BE2C (cell line): ENCODE results near the gene BSCL2.
"Not testable (repeated sequence)": the region's sequence is repeated elsewhere in the genome, so short reads cannot be mapped to it uniquely, and the experiment has no call there.

Source experiments
- DNase-seq: peaks from one replicate; pipeline ENCODE4 v3.0.0-alpha.2; 2020
- H3K27me3 ChIP-seq: fragments of 250-450 bp; sonication (Bioruptor Pico); 2 replicates; pipeline ENCODE4 v1.5.1; 2020; ENCODE audit warnings: mild to moderate bottlenecking
- H3K36me3 ChIP-seq: fragments of 250-450 bp; sonication (Bioruptor Pico); 2 replicates; pipeline ENCODE4 v1.5.1; 2020; ENCODE audit warnings: mild to moderate bottlenecking
- H3K4me1 ChIP-seq: fragments of 250-450 bp; sonication (Bioruptor Pico); 2 replicates; pipeline ENCODE4 v1.5.1; 2020
- H3K4me3 ChIP-seq: 2 replicates; pipeline ENCODE4 v1.5.1; 2011; ENCODE audit warnings: low read depth, low read length
- H3K9me3 ChIP-seq: fragments of 250-450 bp; sonication (Bioruptor Pico); 2 replicates; pipeline ENCODE4 v1.5.1; 2020
- CTCF ChIP-seq: IDR thresholded peaks from 2 replicates; pipeline ENCODE4 v1.5.1; 2012; ENCODE audit warnings: mild to moderate bottlenecking, low read depth, low read length

Gene BSCL2

GRCh38 chr11:62747475-62748160 lies 40.4 kb upstream of the BSCL2 start:
- Histone ChIP-seq H3K4me3 (no peak overlapping the region), H3K27me3 (no peaks in the 10 kb centered on the region), H3K9me3 (no peaks in the 10 kb centered on the region), H3K4me1 (no peaks in the 10 kb centered on the region), H3K36me3 (no peaks in the 10 kb centered on the region)
- no peak for TF ChIP-seq CTCF
- no peak for DNase-seq

DNA sequence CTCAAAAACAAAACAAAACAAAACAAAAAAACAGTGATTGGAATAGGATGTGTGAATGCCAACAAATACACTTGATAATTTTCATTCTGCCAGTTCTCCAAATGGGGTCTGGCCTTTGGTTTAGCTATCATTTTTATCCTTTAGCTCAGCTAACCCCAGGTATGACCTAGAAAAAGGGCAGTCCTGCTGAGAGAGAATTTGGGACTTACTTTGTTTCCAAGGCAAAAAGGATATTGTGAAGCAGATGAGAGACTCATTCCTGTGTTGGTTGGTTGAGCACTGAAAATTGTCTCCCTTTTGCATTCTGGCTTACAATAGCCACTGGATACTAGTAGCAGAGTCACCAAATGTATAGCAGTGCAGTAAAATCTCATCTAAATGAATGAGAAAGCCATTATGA lies 30.0 kb upstream of the BSCL2 start:
- Histone ChIP-seq H3K27me3 (no peaks in the 10 kb centered on the region), H3K36me3 (peaks cover 9% of the 10 kb centered on the region; the same call in 1 of the 2 replicates), H3K4me1 (no peaks in the 10 kb centered on the region), H3K9me3 (no peaks in the 10 kb centered on the region), H3K4me3 (no peak overlapping the region)
- no peak for TF ChIP-seq CTCF
- DNase-seq, result no peak

GRCh38 chr11:62732830-62733229 lies 25.6 kb upstream of the BSCL2 start:
- Histone ChIP-seq H3K27me3 (no peaks in the 10 kb centered on the region), H3K36me3 (peaks cover 3% of the 10 kb centered on the region; the same call in 1 of the 2 replicates), H3K4me3 (no peak overlapping the region), H3K4me1 (no peaks in the 10 kb centered on the region), H3K9me3 (no peaks in the 10 kb centered on the region)
- TF ChIP-seq CTCF, result peak; percentile 28
- no peak for DNase-seq

DNA sequence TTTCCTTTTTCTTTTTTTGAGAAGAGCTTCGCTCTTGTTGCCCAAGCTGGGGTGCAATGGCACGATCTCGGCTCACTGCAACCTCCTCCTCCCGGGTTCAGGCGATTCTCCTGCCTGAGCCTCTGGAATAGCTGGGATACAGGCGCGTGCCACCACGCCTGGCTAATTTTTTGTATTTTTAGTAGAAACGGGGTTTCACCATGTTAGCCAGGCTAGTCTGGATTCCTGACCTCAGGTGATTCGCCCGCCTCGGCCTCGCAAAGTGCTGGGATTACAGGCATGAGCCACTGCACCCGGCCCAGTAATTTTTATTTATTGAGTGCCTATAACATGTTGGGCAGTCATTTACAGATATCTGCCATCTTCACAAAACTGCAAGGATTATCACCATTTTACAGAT lies 22.9 kb upstream of the BSCL2 start:
- not testable (repeated sequence) for DNase-seq, H3K36me3 ChIP-seq, H3K4me1 ChIP-seq, H3K9me3 ChIP-seq, H3K27me3 ChIP-seq
- peak overlapping the region; percentile 91 for H3K4me3 ChIP-seq

GRCh38 chr11:62728171-62728988 lies 21.2 kb upstream of the BSCL2 start, which contains the start of gene TTC9C:
Gene TTC9C, plus strand, starts transcription at chr11:62728486. Its CDS starts 363 bp downstream, at chr11:62728849.
- Histone ChIP-seq H3K27me3 (no peaks in the 10 kb centered on the region), H3K4me1 (no peaks in the 10 kb centered on the region)
- peak; percentile 78 for DNase-seq

GRCh38 chr11:62727872-62728170 lies 20.6 kb upstream of the BSCL2 start:
- no peaks in the 10 kb centered on the region for H3K4me1 ChIP-seq
- peak overlapping the region; percentile 91 for H3K4me3 ChIP-seq
- peaks cover 18% of the 10 kb centered on the region for H3K36me3 ChIP-seq
- H3K27me3 ChIP-seq, result no peaks in the 10 kb centered on the region
- TF ChIP-seq CTCF, result no peak
- DNase-seq, result peak; percentile 81
- no peaks in the 10 kb centered on the region for H3K9me3 ChIP-seq

More at GRCh38 chr11:62728171-62728988, 21.2 kb upstream of the BSCL2 start, which contains the start of gene TTC9C:
- Histone ChIP-seq H3K4me3 (peak within 1 kb of the TSS; percentile 91), H3K36me3 (peaks cover 16% of the 10 kb centered on the region), H3K9me3 (no peaks in the 10 kb centered on the region)
- no peak for TF ChIP-seq CTCF
